Measurements from ENCODE around the gene MYH3.
"Not testable (repeated sequence)": the region's sequence is repeated elsewhere in the genome, so short reads cannot be mapped to it uniquely, and the experiment has no call there.

Gene MYH3

GRCh38 chr17:10657148-10657547 is at the start of gene MYH3:
Gene MYH3 (minus strand): TSS chr17:10657309. CDS start chr17:10655064, 2,245 bp downstream.
- H3K9me3 ChIP-seq (ENCODE audit: control insufficient read depth in 2 of 2, low read length in 2 of 2), result no peaks in the 10 kb centered on the region
- H3K9ac ChIP-seq (ENCODE audit: low read length in 2 of 2), result no peak within 1 kb of the TSS
- no peaks in the 10 kb centered on the region for H3K4me1 ChIP-seq (ENCODE audit: control insufficient read depth, insufficient read depth, low read length)
- H3K27me3 ChIP-seq (ENCODE audit: control insufficient read depth in 1 of 2, insufficient read depth in 2 of 2, low read length in 2 of 2), result no peaks in the 10 kb centered on the region
- no peak within 1 kb of the TSS for H3K27ac ChIP-seq (ENCODE audit: low read length)
- peaks cover 0 to 3% of the 10 kb centered on the region in 2 donors for H3K36me3 ChIP-seq (ENCODE audit: control insufficient read depth in 2 of 2, insufficient read depth in 2 of 2, low read length in 2 of 2)
- no peak within 1 kb of the TSS for H3K4me3 ChIP-seq (ENCODE audit: low read length in 2 of 2)

GRCh38 chr17:10705727-10706126 is 48.6 kb upstream of the MYH3 start:
- no peak overlapping the region for H3K9ac ChIP-seq (ENCODE audit: low read length in 2 of 2)
- peaks cover 27 to 38% of the 10 kb centered on the region in 2 donors for H3K36me3 ChIP-seq (ENCODE audit: control insufficient read depth in 2 of 2, insufficient read depth in 2 of 2, low read length in 2 of 2)

GRCh38 chr17:10702574-10702973 is 45.5 kb upstream of the MYH3 start:
- Histone ChIP-seq H3K4me1 (ENCODE audit: control insufficient read depth, insufficient read depth, low read length) (no peaks in the 10 kb centered on the region), H3K27me3 (ENCODE audit: control insufficient read depth in 1 of 2, insufficient read depth in 2 of 2, low read length in 2 of 2) (no peaks in the 10 kb centered on the region), H3K4me3 (ENCODE audit: low read length in 2 of 2) (no peak overlapping the region), H3K36me3 (ENCODE audit: control insufficient read depth in 2 of 2, insufficient read depth in 2 of 2, low read length in 2 of 2) (peaks cover 21 to 23% of the 10 kb centered on the region in 2 donors), H3K9me3 (ENCODE audit: control insufficient read depth in 2 of 2, low read length in 2 of 2) (no peaks in the 10 kb centered on the region), H3K27ac (ENCODE audit: low read length) (no peak overlapping the region), H3K9ac (ENCODE audit: low read length in 2 of 2) (no peak overlapping the region)

More at GRCh38 chr17:10705727-10706126, 48.6 kb upstream of the MYH3 start:
- Histone ChIP-seq H3K27ac (ENCODE audit: low read length) (no peak overlapping the region), H3K27me3 (ENCODE audit: control insufficient read depth in 1 of 2, insufficient read depth in 2 of 2, low read length in 2 of 2) (no peaks in the 10 kb centered on the region), H3K9me3 (ENCODE audit: control insufficient read depth in 2 of 2, low read length in 2 of 2) (no peaks in the 10 kb centered on the region), H3K4me1 (ENCODE audit: control insufficient read depth, insufficient read depth, low read length) (no peaks in the 10 kb centered on the region), H3K4me3 (ENCODE audit: low read length in 2 of 2) (no peak overlapping the region)

- H3K27me3 ChIP-seq (ENCODE audit: control insufficient read depth in 1 of 2, insufficient read depth in 2 of 2, low read length in 2 of 2), result no peaks in the 10 kb centered on the region
- H3K36me3 ChIP-seq (ENCODE audit: control insufficient read depth in 2 of 2, insufficient read depth in 2 of 2, low read length in 2 of 2), result peaks cover 1 to 4% of the 10 kb centered on the region in 2 donors
- H3K4me3 ChIP-seq (ENCODE audit: low read length in 2 of 2), result no peak overlapping the region
- peaks cover 4% of the 10 kb centered on the region for H3K4me1 ChIP-seq (ENCODE audit: control insufficient read depth, insufficient read depth, low read length)
- no peaks in the 10 kb centered on the region for H3K9me3 ChIP-seq (ENCODE audit: control insufficient read depth in 2 of 2, low read length in 2 of 2)
- no peak overlapping the region for H3K27ac ChIP-seq (ENCODE audit: low read length)
- H3K9ac ChIP-seq (ENCODE audit: low read length in 2 of 2), result no peak overlapping the region
Measured at GRCh38 chr17:10699856-10700255, 42.7 kb upstream of the MYH3 start.

GRCh38 chr17:10698096-10698818 is 41.1 kb upstream of the MYH3 start:
- Histone ChIP-seq H3K27me3 (ENCODE audit: control insufficient read depth in 1 of 2, insufficient read depth in 2 of 2, low read length in 2 of 2) (no peaks in the 10 kb centered on the region), H3K9ac (ENCODE audit: low read length in 2 of 2) (peak overlapping the region; percentile 90 to 93), H3K4me3 (ENCODE audit: low read length in 2 of 2) (peak overlapping the region; percentile 93 to 98), H3K27ac (ENCODE audit: low read length) (peak overlapping the region; percentile 85), H3K9me3 (ENCODE audit: control insufficient read depth in 2 of 2, low read length in 2 of 2) (no peaks in the 10 kb centered on the region), H3K4me1 (ENCODE audit: control insufficient read depth, insufficient read depth, low read length) (peaks cover 4% of the 10 kb centered on the region), H3K36me3 (ENCODE audit: control insufficient read depth in 2 of 2, insufficient read depth in 2 of 2, low read length in 2 of 2) (peaks cover 0 to 11% of the 10 kb centered on the region in 2 donors)

GRCh38 chr17:10697092-10698081 is 40.3 kb upstream of the MYH3 start, which contains the start of the genes ADPRM and SCO1:
Gene ADPRM (plus strand): TSS chr17:10697594. CDS start chr17:10704927, 7,333 bp downstream.
Gene SCO1 (minus strand): TSS chr17:10697533. CDS start chr17:10697507, 26 bp downstream.
- peak within 1 kb of the TSS; percentile 90 to 93 for H3K9ac ChIP-seq (ENCODE audit: low read length in 2 of 2)
- H3K27ac ChIP-seq (ENCODE audit: low read length), result peak within 1 kb of the TSS; percentile 85
- H3K27me3 ChIP-seq (ENCODE audit: control insufficient read depth in 1 of 2, insufficient read depth in 2 of 2, low read length in 2 of 2), result no peaks in the 10 kb centered on the region
- H3K4me1 ChIP-seq (ENCODE audit: control insufficient read depth, insufficient read depth, low read length), result peaks cover 4% of the 10 kb centered on the region
- peak within 1 kb of the TSS; percentile 93 to 98 for H3K4me3 ChIP-seq (ENCODE audit: low read length in 2 of 2)
- peaks cover 8 to 18% of the 10 kb centered on the region in 2 donors for H3K36me3 ChIP-seq (ENCODE audit: control insufficient read depth in 2 of 2, insufficient read depth in 2 of 2, low read length in 2 of 2)
- no peaks in the 10 kb centered on the region for H3K9me3 ChIP-seq (ENCODE audit: control insufficient read depth in 2 of 2, low read length in 2 of 2)

- H3K36me3 ChIP-seq (ENCODE audit: control insufficient read depth in 2 of 2, insufficient read depth in 2 of 2, low read length in 2 of 2), result peaks cover 17 to 30% of the 10 kb centered on the region in 2 donors
- H3K27ac ChIP-seq (ENCODE audit: low read length); H3K4me1 ChIP-seq (ENCODE audit: control insufficient read depth, insufficient read depth, low read length); H3K9me3 ChIP-seq (ENCODE audit: control insufficient read depth in 2 of 2, low read length in 2 of 2); H3K27me3 ChIP-seq (ENCODE audit: control insufficient read depth in 1 of 2, insufficient read depth in 2 of 2, low read length in 2 of 2); H3K9ac ChIP-seq (ENCODE audit: low read length in 2 of 2): not testable (repeated sequence)
- H3K4me3 ChIP-seq (ENCODE audit: low read length in 2 of 2), result peak overlapping the region; percentile 93 to 98
Measured at GRCh38 chr17:10695875-10696407, 38.8 kb upstream of the MYH3 start.

GRCh38 chr17:10687499-10687898 is 30.4 kb upstream of the MYH3 start:
- Histone ChIP-seq H3K27me3 (ENCODE audit: control insufficient read depth in 1 of 2, insufficient read depth in 2 of 2, low read length in 2 of 2) (no peaks in the 10 kb centered on the region), H3K36me3 (ENCODE audit: control insufficient read depth in 2 of 2, insufficient read depth in 2 of 2, low read length in 2 of 2) (peaks cover 23 to 34% of the 10 kb centered on the region in 2 donors), H3K4me3 (ENCODE audit: low read length in 2 of 2) (no peak overlapping the region), H3K9ac (ENCODE audit: low read length in 2 of 2) (no peak overlapping the region), H3K9me3 (ENCODE audit: control insufficient read depth in 2 of 2, low read length in 2 of 2) (no peaks in the 10 kb centered on the region), H3K4me1 (ENCODE audit: control insufficient read depth, insufficient read depth, low read length) (no peaks in the 10 kb centered on the region), H3K27ac (ENCODE audit: low read length) (no peak overlapping the region)

GRCh38 chr17:10683853-10684252 is 26.7 kb upstream of the MYH3 start:
- H3K9ac ChIP-seq (ENCODE audit: low read length in 2 of 2), result no peak overlapping the region
- H3K36me3 ChIP-seq (ENCODE audit: control insufficient read depth in 2 of 2, insufficient read depth in 2 of 2, low read length in 2 of 2), result peaks cover 15 to 34% of the 10 kb centered on the region in 2 donors
- H3K27ac ChIP-seq (ENCODE audit: low read length), result no peak overlapping the region
- no peaks in the 10 kb centered on the region for H3K4me1 ChIP-seq (ENCODE audit: control insufficient read depth, insufficient read depth, low read length)
- H3K27me3 ChIP-seq (ENCODE audit: control insufficient read depth in 1 of 2, insufficient read depth in 2 of 2, low read length in 2 of 2), result no peaks in the 10 kb centered on the region
- H3K4me3 ChIP-seq (ENCODE audit: low read length in 2 of 2), result no peak overlapping the region
- H3K9me3 ChIP-seq (ENCODE audit: control insufficient read depth in 2 of 2, low read length in 2 of 2), result no peaks in the 10 kb centered on the region

GRCh38 chr17:10681866-10682446 is 24.8 kb upstream of the MYH3 start:
- no peak overlapping the region for H3K9ac ChIP-seq (ENCODE audit: low read length in 2 of 2)
- H3K4me3 ChIP-seq (ENCODE audit: low read length in 2 of 2), result no peak overlapping the region
- no peak overlapping the region for H3K27ac ChIP-seq (ENCODE audit: low read length)
- H3K9me3 ChIP-seq (ENCODE audit: control insufficient read depth in 2 of 2, low read length in 2 of 2), result no peaks in the 10 kb centered on the region
- no peaks in the 10 kb centered on the region for H3K4me1 ChIP-seq (ENCODE audit: control insufficient read depth, insufficient read depth, low read length)
- peaks cover 20 to 42% of the 10 kb centered on the region in 2 donors for H3K36me3 ChIP-seq (ENCODE audit: control insufficient read depth in 2 of 2, insufficient read depth in 2 of 2, low read length in 2 of 2)
- H3K27me3 ChIP-seq (ENCODE audit: control insufficient read depth in 1 of 2, insufficient read depth in 2 of 2, low read length in 2 of 2), result no peaks in the 10 kb centered on the region

All from stomach smooth muscle (tissue), 2 donors.